ENCODE measurements around the gene GSG1L2. TPM values are rescaled to one million over a fixed set of nuclear protein-coding genes. Genes with fewer than 3 reads are reported as not detected.

GSG1L2 gene
- total RNA-seq, 6 experiments from 2014 or later = not detected

- ATAC-seq (no peak), DNase-seq (no peak)
- H3K27me3 ChIP-seq = no peaks in the 10 kb centered on the region
- no peak overlapping the region for H3K27ac ChIP-seq
- TF ChIP-seq POLR2A (IDR thresholded peaks at IDR 0.05) (no peak), CTCF (IDR thresholded peaks at IDR 0.05) (no peak)
- 59% methylated on average over 14 of the region's 14 CpGs for WGBS (ENCODE audit: insufficient coverage, low coverage, low lambda C conversion rate, missing lambda C conversion rate)
- no peaks in the 10 kb centered on the region for H3K4me1 ChIP-seq
- no peak overlapping the region for H3K4me3 ChIP-seq
- H3K36me3 ChIP-seq = no peaks in the 10 kb centered on the region
- H3K9me3 ChIP-seq = no peaks in the 10 kb centered on the region
- intact Hi-C loops (cut with DNase I) = no loop called here
Observed at GRCh38 chr17:9814337-9814945, 7.4 kb downstream of the GSG1L2 start.

GRCh38 chr17:9813166-9813565 lies 8.7 kb downstream of the GSG1L2 start:
- Histone ChIP-seq H3K9me3 (no peaks in the 10 kb centered on the region), H3K4me1 (no peaks in the 10 kb centered on the region), H3K36me3 (no peaks in the 10 kb centered on the region), H3K4me3 (no peak overlapping the region), H3K27me3 (no peaks in the 10 kb centered on the region), H3K27ac (no peak overlapping the region)
- intact Hi-C loops (cut with DNase I) = no loop called here
- ATAC-seq = no peak
- 46% methylated on average over 5 of the region's 9 CpGs for whole genome bisulfite sequencing (ENCODE audit: insufficient coverage, low coverage, low lambda C conversion rate, missing lambda C conversion rate)
- no peak for DNase-seq
- TF ChIP-seq POLR2A (IDR thresholded peaks at IDR 0.05) = no peak

- Histone ChIP-seq H3K9me3 (no peaks in the 10 kb centered on the region), H3K36me3 (no peaks in the 10 kb centered on the region), H3K4me3 (no peak overlapping the region), H3K27me3 (no peaks in the 10 kb centered on the region), H3K4me1 (no peaks in the 10 kb centered on the region), H3K27ac (no peak overlapping the region)
- intact Hi-C loops (cut with DNase I) = no loop called here
- 46% methylated on average over 9 of the region's 11 CpGs for WGBS (ENCODE audit: insufficient coverage, low coverage, low lambda C conversion rate, missing lambda C conversion rate)
- DNase-seq (no peak), ATAC-seq (no peak)
- TF ChIP-seq CTCF (IDR thresholded peaks at IDR 0.05) = no peak
- TF ChIP-seq POLR2A (IDR thresholded peaks at IDR 0.05) = no peak
Observed at GRCh38 chr17:9811537-9811936, 10.3 kb downstream of the GSG1L2 start.

GRCh38 chr17:9811086-9811485 lies 10.8 kb downstream of the GSG1L2 start:
- no peak overlapping the region for H3K4me3 ChIP-seq
- DNase-seq (no peak), ATAC-seq (no peak)
- H3K27ac ChIP-seq = no peak overlapping the region
- no peaks in the 10 kb centered on the region for H3K27me3 ChIP-seq
- 68% methylated on average over 4 of the region's 5 CpGs for WGBS (ENCODE audit: insufficient coverage, low coverage, low lambda C conversion rate, missing lambda C conversion rate)
- no peaks in the 10 kb centered on the region for H3K36me3 ChIP-seq
- intact Hi-C loops (cut with DNase I) = no loop called here
- TF ChIP-seq POLR2A (IDR thresholded peaks at IDR 0.05) (no peak), CTCF (IDR thresholded peaks at IDR 0.05) (no peak)
- H3K9me3 ChIP-seq = no peaks in the 10 kb centered on the region
- H3K4me1 ChIP-seq = no peaks in the 10 kb centered on the region

GRCh38 chr17:9810100-9810949 lies 11.6 kb downstream of the GSG1L2 start:
- H3K27ac ChIP-seq = no peak overlapping the region
- no peak overlapping the region for H3K4me3 ChIP-seq
- ATAC-seq (no peak), DNase-seq (no peak)
- H3K27me3 ChIP-seq = no peaks in the 10 kb centered on the region
- WGBS (ENCODE audit: insufficient coverage, low coverage, low lambda C conversion rate, missing lambda C conversion rate) = 32% methylated on average over 4 of the region's 4 CpGs
- intact Hi-C loops (cut with DNase I) = no loop called here
- no peaks in the 10 kb centered on the region for H3K9me3 ChIP-seq
- TF ChIP-seq CTCF (IDR thresholded peaks at IDR 0.05) (no peak), POLR2A (IDR thresholded peaks at IDR 0.05) (no peak)
- H3K4me1 ChIP-seq = no peaks in the 10 kb centered on the region
- no peaks in the 10 kb centered on the region for H3K36me3 ChIP-seq

Measured in right lobe of liver (tissue), 6 donors.